Prostate gland (tissue), 2 donors: Measurements from ENCODE around the gene HNRNPLL.

Experiments used
- POLR2A ChIP-seq: fragments of 450-650 bp; IDR thresholded peaks from one replicate; pipeline ENCODE4 v1.6.1; 2016; ENCODE audit warnings: antibody characterized with exemption, mild to moderate bottlenecking
- TF ChIP-seq, protein P1 (sequence below), 4 experiments: fragments of 200-600 bp in 2 of 4; fragments of 450-650 bp in 2 of 4; sonication (generic) in 2 of 4; IDR thresholded peaks; 1 replicate in 3 of 4; 2 replicates in 1 of 4; pipeline ENCODE4 v1.5.1; 2016 to 2019; ENCODE audit warnings: antibody characterized with exemption in 4 of 4, mild to moderate bottlenecking in 2 of 4, moderate library complexity in 2 of 4

GRCh38 chr2:38516526-38516925 lies 86.2 kb downstream of the HNRNPLL start:
- TF ChIP-seq, protein P1, sequence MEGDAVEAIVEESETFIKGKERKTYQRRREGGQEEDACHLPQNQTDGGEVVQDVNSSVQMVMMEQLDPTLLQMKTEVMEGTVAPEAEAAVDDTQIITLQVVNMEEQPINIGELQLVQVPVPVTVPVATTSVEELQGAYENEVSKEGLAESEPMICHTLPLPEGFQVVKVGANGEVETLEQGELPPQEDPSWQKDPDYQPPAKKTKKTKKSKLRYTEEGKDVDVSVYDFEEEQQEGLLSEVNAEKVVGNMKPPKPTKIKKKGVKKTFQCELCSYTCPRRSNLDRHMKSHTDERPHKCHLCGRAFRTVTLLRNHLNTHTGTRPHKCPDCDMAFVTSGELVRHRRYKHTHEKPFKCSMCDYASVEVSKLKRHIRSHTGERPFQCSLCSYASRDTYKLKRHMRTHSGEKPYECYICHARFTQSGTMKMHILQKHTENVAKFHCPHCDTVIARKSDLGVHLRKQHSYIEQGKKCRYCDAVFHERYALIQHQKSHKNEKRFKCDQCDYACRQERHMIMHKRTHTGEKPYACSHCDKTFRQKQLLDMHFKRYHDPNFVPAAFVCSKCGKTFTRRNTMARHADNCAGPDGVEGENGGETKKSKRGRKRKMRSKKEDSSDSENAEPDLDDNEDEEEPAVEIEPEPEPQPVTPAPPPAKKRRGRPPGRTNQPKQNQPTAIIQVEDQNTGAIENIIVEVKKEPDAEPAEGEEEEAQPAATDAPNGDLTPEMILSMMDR (IDR thresholded peaks at IDR 0.05) = no peak
- TF ChIP-seq POLR2A = no peak
